Measurements from ENCODE around the gene MAS1.
A peak's percentile ranks its signal among the peaks of the same experiment; 100 is the strongest.
"Not testable (repeated sequence)": the region's sequence is repeated elsewhere in the genome, so short reads cannot be mapped to it uniquely, and the experiment has no call there.

Gene MAS1

GRCh38 chr6:159919800-159920199 is 29.0 kb downstream of the MAS1 start:
- DNase-seq, result no peak

- not testable (repeated sequence) for DNase-seq
Observed at GRCh38 chr6:159924150-159924549, 33.4 kb downstream of the MAS1 start.

GRCh38 chr6:159926542-159927203 is 35.9 kb downstream of the MAS1 start:
- no peak for DNase-seq

DNA sequence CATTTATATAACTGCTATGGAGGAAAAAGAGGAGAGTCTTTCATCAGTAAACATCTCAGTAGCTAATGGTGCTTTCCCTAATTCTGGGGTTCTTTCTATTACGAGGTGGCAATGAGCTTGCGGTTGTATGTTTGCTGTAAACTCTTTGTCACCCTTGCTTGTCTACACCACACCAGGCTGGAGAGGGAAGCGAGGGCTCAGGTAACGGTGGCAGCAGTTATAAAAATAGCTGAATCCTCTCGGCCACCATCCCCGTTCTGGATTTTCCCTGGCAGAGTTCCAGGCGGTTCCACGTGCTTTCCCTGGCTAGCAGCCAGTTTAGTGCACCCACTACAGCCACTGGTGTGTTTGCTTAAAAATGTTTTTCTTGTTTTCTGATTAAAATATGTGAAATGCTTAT is 39.0 kb downstream of the MAS1 start:
- DNase-seq, result peak; percentile 87

GRCh38 chr6:159931112-159931511 is 40.3 kb downstream of the MAS1 start:
- no peak for DNase-seq

GRCh38 chr6:159931846-159932245 is 41.1 kb downstream of the MAS1 start:
- no peak for DNase-seq

DNA sequence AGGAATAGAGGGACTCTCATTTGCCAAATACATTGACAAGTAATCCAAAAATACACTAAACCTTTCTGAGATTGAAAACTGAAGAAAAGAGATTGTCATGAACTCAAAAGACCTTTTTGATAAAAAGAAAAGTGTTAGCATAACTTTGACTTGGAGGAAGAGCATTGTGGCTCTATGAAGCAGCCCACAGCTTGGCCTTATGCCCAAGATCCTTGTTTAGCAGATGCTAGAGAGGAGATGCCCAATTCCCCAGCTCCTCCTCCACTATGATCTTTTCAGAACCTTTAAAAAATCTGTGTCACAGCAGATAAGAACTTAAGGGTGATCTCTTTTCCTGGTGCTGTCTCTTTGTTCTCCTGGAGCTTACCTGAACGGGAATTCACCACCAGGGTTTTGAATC is 42.3 kb downstream of the MAS1 start:
- no peak for DNase-seq

- DNase-seq, result no peak
Observed at GRCh38 chr6:159934181-159934580, 43.4 kb downstream of the MAS1 start.

- DNase-seq, result no peak
Observed at GRCh38 chr6:159935065-159935464, 44.3 kb downstream of the MAS1 start.

DNA sequence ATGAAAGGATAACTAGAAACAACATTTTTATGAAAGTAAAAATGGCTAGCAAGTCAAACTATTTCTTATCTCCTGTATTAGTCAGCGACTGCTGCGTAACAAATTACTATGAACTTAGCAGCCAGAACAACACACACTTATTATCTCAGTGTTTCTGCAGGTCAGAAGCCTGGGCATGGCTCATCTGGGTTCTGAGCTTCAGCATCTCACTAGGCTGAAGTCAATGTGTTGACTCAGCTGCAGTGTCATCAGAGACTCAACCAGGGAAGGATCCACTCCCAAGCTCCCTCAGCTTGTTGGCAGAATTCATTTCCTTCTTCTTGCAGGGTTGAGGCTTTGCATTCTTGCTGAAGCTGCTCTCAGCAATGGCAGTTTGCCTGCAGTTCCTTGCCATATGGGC is 44.8 kb downstream of the MAS1 start:
- DNase-seq, result no peak

DNA sequence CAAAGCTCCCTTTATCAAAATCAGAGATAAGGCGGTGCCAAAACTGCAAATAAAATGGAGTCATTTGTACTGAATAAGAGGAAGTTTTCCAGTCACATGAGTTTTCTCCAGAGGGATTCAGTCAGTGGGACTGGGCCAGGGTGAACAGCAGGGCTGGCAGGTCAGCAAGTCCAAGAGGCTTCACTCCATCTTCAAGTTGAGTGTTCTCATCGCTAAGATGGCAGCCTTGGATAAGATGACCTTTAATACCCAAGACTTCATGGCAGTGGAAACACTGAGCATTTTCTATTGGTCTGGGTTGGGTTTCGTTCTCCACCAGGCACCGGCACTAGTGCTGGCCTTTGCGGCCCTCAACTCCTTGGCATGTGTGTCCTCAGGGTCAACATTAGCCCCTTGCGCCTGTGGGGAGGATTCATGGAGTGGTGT is 48.8 kb downstream of the MAS1 start:
- no peak for DNase-seq

Data from activated effector memory CD4-positive, alpha-beta T cell treated with anti-CD3 and anti-CD28 coated beads, Interleukin-2, amount 50 U/mL, for 16 hours (primary cell).